Activated CD8-positive, alpha-beta memory T cell treated with anti-CD3 and anti-CD28 coated beads, Interleukin-2, amount 50 U/mL, for 48 hours (primary cell): ENCODE data around the gene CRYZL1.
A peak's percentile ranks its signal among the peaks of the same experiment; 100 is the strongest.
"Not testable (repeated sequence)": the region's sequence is repeated elsewhere in the genome, so short reads cannot be mapped to it uniquely, and the experiment has no call there.

Experiments
- DNase-seq: peaks from one replicate; pipeline ENCODE4 v3.0.0-alpha.2; 2020

CRYZL1 gene

GRCh38 chr21:33641352-33642026 is at the start of gene CRYZL1:
Gene CRYZL1 (minus strand): TSS chr21:33641741. CDS start chr21:33631551, 10,190 bp downstream.
- peak; percentile 99 for DNase-seq

GRCh38 chr21:33690874-33691273 is 49.3 kb upstream of the CRYZL1 start:
- no peak for DNase-seq

GRCh38 chr21:33688353-33688752 is 46.8 kb upstream of the CRYZL1 start:
- no peak for DNase-seq

GRCh38 chr21:33687634-33688033 is 46.1 kb upstream of the CRYZL1 start:
- no peak for DNase-seq

GRCh38 chr21:33686386-33686785 is 44.8 kb upstream of the CRYZL1 start:
- DNase-seq: no peak

- DNase-seq: no peak
These were observed 44.2 kb upstream of the CRYZL1 start for GRCh38 chr21:33685613-33686197.

- no peak for DNase-seq
These were observed 43.5 kb upstream of the CRYZL1 start for GRCh38 chr21:33684923-33685560.

- no peak for DNase-seq
These were observed 42.5 kb upstream of the CRYZL1 start for GRCh38 chr21:33684068-33684467.

GRCh38 chr21:33682992-33683627 is 41.6 kb upstream of the CRYZL1 start:
- no peak for DNase-seq

GRCh38 chr21:33680870-33681269 is 39.3 kb upstream of the CRYZL1 start:
- DNase-seq: no peak

- no peak for DNase-seq
These were observed 35.9 kb upstream of the CRYZL1 start for GRCh38 chr21:33677450-33677849.

GRCh38 chr21:33676666-33677065 is 35.1 kb upstream of the CRYZL1 start:
- not testable (repeated sequence) for DNase-seq

- no peak for DNase-seq
These were observed 32.7 kb upstream of the CRYZL1 start for GRCh38 chr21:33674226-33674625.

GRCh38 chr21:33673473-33673872 is 31.9 kb upstream of the CRYZL1 start:
- DNase-seq: no peak

- DNase-seq: no peak
These were observed 28.8 kb upstream of the CRYZL1 start for GRCh38 chr21:33670076-33670978.

GRCh38 chr21:33668620-33669019 is 27.1 kb upstream of the CRYZL1 start:
- no peak for DNase-seq

- no peak for DNase-seq
These were observed 26.6 kb upstream of the CRYZL1 start for GRCh38 chr21:33668180-33668579.

GRCh38 chr21:33667636-33668035 is 26.1 kb upstream of the CRYZL1 start:
- DNase-seq: no peak

- DNase-seq: no peak
These were observed 24.6 kb upstream of the CRYZL1 start for GRCh38 chr21:33666153-33666552.

GRCh38 chr21:33664135-33664534 is 22.6 kb upstream of the CRYZL1 start:
- no peak for DNase-seq

- DNase-seq: no peak
These were observed 21.7 kb upstream of the CRYZL1 start for GRCh38 chr21:33663241-33663640.

- no peak for DNase-seq
These were observed 20.5 kb upstream of the CRYZL1 start for GRCh38 chr21:33662046-33662445.

- DNase-seq: no peak
These were observed 19.6 kb upstream of the CRYZL1 start for GRCh38 chr21:33661146-33661545.
